Stomach (tissue), 9 donors: ENCODE measurements around the gene ATP9A. TPM values are rescaled to one million over a fixed set of nuclear protein-coding genes. Genes with fewer than 3 reads are reported as not detected.

ENCODE experiments used
- DNase-seq, 2 donors: peaks; one replicate each; pipeline versions ENCODE4 v3.0.0 to v3.0.0-alpha.2; 2013 to 2019
- H3K27ac ChIP-seq, 5 donors: fragments of 200-600 bp in 4 of 5; sonication (generic) in 4 of 5; one replicate each; pipeline ENCODE4 v1.5.1; 2013 to 2019; ENCODE audit warnings: mild to moderate bottlenecking in 1 of 5, moderate library complexity in 1 of 5
- H3K27me3 ChIP-seq, 3 donors: fragments of 200-600 bp; sonication (generic); one replicate each; pipeline ENCODE4 v1.5.1; 2017 to 2019; ENCODE audit warnings: mixed run types in 1 of 3
- H3K36me3 ChIP-seq, 4 donors: fragments of 200-600 bp; sonication (generic); 1 replicate in 3 of 4; 2 replicates in 1 of 4; pipeline ENCODE4 v1.5.1; 2016 to 2019
- H3K4me1 ChIP-seq, 4 donors: fragments of 200-600 bp; sonication (generic); one replicate each; pipeline ENCODE4 v1.5.1; 2016 to 2019
- H3K4me3 ChIP-seq, 4 donors: fragments of 200-600 bp; sonication (generic) in 3 of 4; one replicate each; pipeline ENCODE4 v1.5.1; 2016 to 2019; ENCODE audit warnings: mild to moderate bottlenecking in 1 of 4
- H3K9me3 ChIP-seq, 4 donors: fragments of 200-600 bp; sonication (generic); one replicate each; pipeline ENCODE4 v1.5.1; 2016 to 2019
- EP300 ChIP-seq: sonication (generic); formaldehyde crosslinking; IDR thresholded peaks from one replicate; pipeline ENCODE4 v1.6.1; 2017; ENCODE audit warnings: antibody characterized with exemption
- POLR2A ChIP-seq, 4 donors: fragments of 450-650 bp; IDR thresholded peaks; one replicate each; pipeline ENCODE4 v1.6.1; 2016; ENCODE audit warnings: antibody characterized with exemption in 4 of 4, control low read depth in 2 of 4, mild to moderate bottlenecking in 1 of 4, moderate library complexity in 1 of 4
- POLR2AphosphoS5 ChIP-seq, 3 donors: sonication (generic); formaldehyde crosslinking; IDR thresholded peaks; one replicate each; pipeline ENCODE4 v1.6.1; 2016; ENCODE audit warnings: antibody characterized with exemption in 3 of 3
- WGBS, 5 donors: extraction: QIAGEN DNeasy Blood & Tissue Kit in 3 of 5; methylation state at CpG; one replicate each; pipeline versions ENCODE4 v1.1.5 to v1.1.7; 2013 to 2018; 5-methylcytosine and 5-hydroxymethylcytosine counted together
- intact Hi-C: fragments of 100-400 bp; cut with DNase I; formaldehyde crosslinking; loops from one replicate; pipeline ENCODE4 v1.15.1; 2023; ENCODE audit warnings: low total_unique reads
- polyA plus RNA-seq, 3 donors: library from polyadenylated mRNA; stranded (reverse); fragments of 200-250 nt; gene quantifications; one replicate each; pipeline ENCODE4 v1.2.3, GENCODE V29; 2013
- total RNA-seq, 5 donors: library from RNA; depleted of rRNA; stranded (reverse); fragments of >200 nt; gene quantifications; one replicate each; pipeline versions ENCODE4 v1.1.0 to v1.2.3, GENCODE V29; 2014 to 2016
- TF ChIP-seq, protein P1 (sequence below), 7 experiments: fragments of 450-650 bp in 4 of 7; fragments of 200-600 bp in 3 of 7; sonication (generic) in 3 of 7; IDR thresholded peaks; one replicate each; pipeline ENCODE4 v1.5.1; 2016 to 2019; ENCODE audit warnings: antibody characterized with exemption in 7 of 7, control low read depth in 2 of 7, mild to moderate bottlenecking in 1 of 7
- donor health status: healthy with polysubstance abuse.
- donor health status: Bipolar disorder and iron deficiency.
- donor health status: healthy.

ATP9A gene
- total and polyA plus RNA-seq, 8 donors = 3.2 to 58.9 (median 12.7) TPM

DNA sequence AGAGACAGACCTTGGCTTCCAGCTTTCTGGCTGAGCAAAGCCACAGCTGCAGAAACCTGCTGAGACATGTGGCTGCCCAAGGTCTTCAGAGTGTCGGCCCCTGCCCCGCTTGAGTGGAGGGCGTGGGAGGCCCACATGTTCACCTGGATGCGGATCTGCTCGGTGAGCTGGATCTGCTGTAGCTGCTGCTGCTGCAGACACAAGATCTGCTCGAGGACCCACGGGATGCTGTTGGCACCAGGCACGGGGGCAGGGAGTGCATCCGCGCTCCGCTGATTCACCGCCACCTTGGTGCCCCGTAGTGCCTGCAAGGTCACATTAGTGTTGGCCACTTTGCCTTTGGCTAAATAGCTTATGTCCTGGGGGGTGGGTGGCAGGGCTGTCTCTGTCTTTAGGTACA is 23.4 kb upstream of the ATP9A start:
- no peaks in the 10 kb centered on the region for H3K4me1 ChIP-seq
- intact Hi-C loops = no loop called here
- no peaks in the 10 kb centered on the region for H3K9me3 ChIP-seq
- H3K27me3 ChIP-seq = peaks cover 0 to 14% (median 0%) of the 10 kb centered on the region in 3 donors
- no peak overlapping the region for H3K4me3 ChIP-seq
- no peaks in the 10 kb centered on the region for H3K36me3 ChIP-seq
- no peak for DNase-seq
- H3K27ac ChIP-seq = no peak overlapping the region
- TF ChIP-seq POLR2A (IDR thresholded peaks at IDR 0.05) (no peak), POLR2AphosphoS5 (IDR thresholded peaks at IDR 0.05) (no peak), EP300 (no peak)
- TF ChIP-seq, protein P1, sequence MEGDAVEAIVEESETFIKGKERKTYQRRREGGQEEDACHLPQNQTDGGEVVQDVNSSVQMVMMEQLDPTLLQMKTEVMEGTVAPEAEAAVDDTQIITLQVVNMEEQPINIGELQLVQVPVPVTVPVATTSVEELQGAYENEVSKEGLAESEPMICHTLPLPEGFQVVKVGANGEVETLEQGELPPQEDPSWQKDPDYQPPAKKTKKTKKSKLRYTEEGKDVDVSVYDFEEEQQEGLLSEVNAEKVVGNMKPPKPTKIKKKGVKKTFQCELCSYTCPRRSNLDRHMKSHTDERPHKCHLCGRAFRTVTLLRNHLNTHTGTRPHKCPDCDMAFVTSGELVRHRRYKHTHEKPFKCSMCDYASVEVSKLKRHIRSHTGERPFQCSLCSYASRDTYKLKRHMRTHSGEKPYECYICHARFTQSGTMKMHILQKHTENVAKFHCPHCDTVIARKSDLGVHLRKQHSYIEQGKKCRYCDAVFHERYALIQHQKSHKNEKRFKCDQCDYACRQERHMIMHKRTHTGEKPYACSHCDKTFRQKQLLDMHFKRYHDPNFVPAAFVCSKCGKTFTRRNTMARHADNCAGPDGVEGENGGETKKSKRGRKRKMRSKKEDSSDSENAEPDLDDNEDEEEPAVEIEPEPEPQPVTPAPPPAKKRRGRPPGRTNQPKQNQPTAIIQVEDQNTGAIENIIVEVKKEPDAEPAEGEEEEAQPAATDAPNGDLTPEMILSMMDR (IDR thresholded peaks at IDR 0.05) = no peak
- 92 to 98% (median 95%) methylated on average over 5 to 13 of the region's 13 CpGs for WGBS, 5 donors

DNA sequence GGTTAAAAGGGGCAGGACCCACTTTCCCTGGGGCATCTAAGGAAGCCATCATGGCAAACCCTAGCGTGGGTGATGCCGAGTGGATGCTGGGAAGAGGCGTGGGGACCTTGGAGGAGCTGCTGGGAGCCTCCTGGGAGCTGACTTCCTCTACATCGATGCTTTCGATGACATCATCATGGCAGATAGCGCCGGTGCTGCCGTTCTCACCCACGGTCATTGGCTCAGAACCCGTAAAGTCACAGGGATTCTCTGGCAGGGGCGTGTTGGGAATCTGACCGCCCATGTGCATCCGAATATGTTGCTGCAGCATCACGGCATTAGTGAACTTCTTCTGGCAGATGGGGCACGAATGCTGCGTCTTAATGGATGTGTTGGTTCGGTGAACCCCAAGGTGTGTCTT is 22.1 kb upstream of the ATP9A start:
- H3K27ac ChIP-seq = no peak overlapping the region
- 92 to 96% (median 95%) methylated on average over 12 to 17 of the region's 17 CpGs for WGBS, 5 donors

DNA sequence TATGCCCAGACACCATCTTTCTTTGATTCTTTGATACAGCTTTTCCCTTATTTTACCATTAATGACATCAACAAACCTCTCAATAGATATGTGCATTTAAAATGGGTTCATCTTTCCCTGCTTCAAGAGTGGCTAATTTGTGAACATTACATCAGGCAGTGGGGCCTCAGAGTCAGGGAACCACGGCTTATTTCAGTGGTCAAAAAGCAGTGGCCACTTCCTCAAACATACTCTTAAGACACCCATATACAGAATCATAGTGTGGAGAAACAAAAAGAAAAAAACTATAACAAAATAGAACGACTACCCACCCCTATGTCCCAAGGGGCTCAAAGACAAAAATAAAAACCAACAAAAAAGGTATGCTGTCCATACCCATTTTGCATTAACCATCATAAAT is 21.2 kb upstream of the ATP9A start:
- TF ChIP-seq EP300 = no peak
- TF ChIP-seq, protein P1 (IDR thresholded peaks at IDR 0.05) = no peak
- no peak for TF ChIP-seq POLR2A (IDR thresholded peaks at IDR 0.05)
- TF ChIP-seq POLR2AphosphoS5 (IDR thresholded peaks at IDR 0.05) = no peak
- no peaks in the 10 kb centered on the region for H3K36me3 ChIP-seq
- 56 to 77% (median 71%) methylated on average over 2 of the region's 2 CpGs for WGBS, 5 donors
- H3K27me3 ChIP-seq = peaks cover 0 to 7% (median 0%) of the 10 kb centered on the region in 3 donors
- H3K27ac ChIP-seq = no peak overlapping the region
- DNase-seq = no peak
- H3K4me3 ChIP-seq = no peak overlapping the region
- H3K4me1 ChIP-seq = no peaks in the 10 kb centered on the region
- intact Hi-C loops = no loop called here
- no peaks in the 10 kb centered on the region for H3K9me3 ChIP-seq

More for the DNA sequence above, 22.1 kb upstream of the ATP9A start:
- TF ChIP-seq POLR2AphosphoS5 (IDR thresholded peaks at IDR 0.05) (no peak), EP300 (no peak), POLR2A (IDR thresholded peaks at IDR 0.05) (no peak)
- TF ChIP-seq, protein P1 (IDR thresholded peaks at IDR 0.05) = no peak
- Histone ChIP-seq H3K9me3 (no peaks in the 10 kb centered on the region), H3K4me3 (no peak overlapping the region), H3K36me3 (no peaks in the 10 kb centered on the region), H3K27me3 (peaks cover 0 to 13% (median 0%) of the 10 kb centered on the region in 3 donors), H3K4me1 (no peaks in the 10 kb centered on the region)
- intact Hi-C loops = no loop called here
- no peak for DNase-seq

DNA sequence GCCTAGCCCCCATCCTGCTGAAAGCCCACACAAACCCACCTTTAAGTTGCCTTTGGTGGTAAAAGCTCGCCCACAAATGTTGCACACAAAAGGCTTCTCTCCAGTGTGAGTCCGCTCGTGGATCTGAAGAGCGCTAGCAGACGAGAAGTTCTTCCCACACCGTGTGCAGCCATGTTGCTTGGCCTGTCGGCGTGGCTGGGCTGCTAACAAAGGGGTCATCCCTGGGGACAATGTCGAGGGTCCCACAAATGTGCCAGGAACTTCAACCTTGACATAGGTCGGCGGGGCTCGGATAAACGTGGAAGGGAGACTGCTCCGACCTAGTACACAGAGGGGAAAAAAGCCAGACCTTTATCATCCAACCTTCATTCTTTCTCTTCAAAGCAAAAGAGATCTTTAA is 20.6 kb upstream of the ATP9A start:
- 85 to 93% (median 90%) methylated on average over 14 of the region's 14 CpGs for WGBS, 5 donors
- H3K4me1 ChIP-seq = no peaks in the 10 kb centered on the region
- H3K4me3 ChIP-seq = no peak overlapping the region
- no peak for DNase-seq
- peaks cover 0 to 7% (median 0%) of the 10 kb centered on the region in 3 donors for H3K27me3 ChIP-seq
- no peaks in the 10 kb centered on the region for H3K36me3 ChIP-seq
- TF ChIP-seq, protein P1 (IDR thresholded peaks at IDR 0.05) = no peak
- TF ChIP-seq EP300 (no peak), POLR2A (IDR thresholded peaks at IDR 0.05) (no peak), POLR2AphosphoS5 (IDR thresholded peaks at IDR 0.05) (no peak)
- intact Hi-C loops = no loop called here
- no peaks in the 10 kb centered on the region for H3K9me3 ChIP-seq
- no peak overlapping the region for H3K27ac ChIP-seq
